Endothelial cell of umbilical vein (primary cell): ENCODE data around the gene ANK2. TPM values are rescaled to one million over a fixed set of nuclear protein-coding genes. Genes with fewer than 3 reads are reported as not detected.

Source experiments
- BruUV-seq: library from RNA; stranded (reverse); fragments of 400-500 nt; replicated peaks from 2 replicates; lab custom pipeline; 2021; lab: Mats Ljungman, UMichigan
- CTCF ChIA-PET: fragments of 300-600, 350-600 bp; sonication (Branson Sonifier 250); formaldehyde crosslinking; loops from one replicate; lab custom pipeline; 2021; ENCODE audit warnings: antibody characterized with exemption, inconsistent platforms; lab: Charles Lee
- POLR2A ChIA-PET: fragments of 300-600, 350-600 bp; sonication (Branson Sonifier 250); formaldehyde crosslinking; loops from one replicate; lab custom pipeline; 2021; ENCODE audit warnings: antibody characterized with exemption, inconsistent platforms; lab: Charles Lee
- DNase-seq: peaks from one replicate; pipeline ENCODE4 v3.0.0-alpha.2; 2011; ENCODE audit warnings: low read depth, low spot score
- FAIRE-seq: peaks from 2 replicates; lab custom pipeline; 2011; peaks lifted over from hg19 to GRCh38; lab: Jason Lieb, UNC
- H2AFZ ChIP-seq: 2 replicates; pipeline ENCODE4 v1.6.0; 2012; ENCODE audit warnings: low read depth, low read length, control low read depth, inconsistent platforms
- H3K27ac ChIP-seq: 2 replicates; pipeline ENCODE4 v1.5.1; 2011; ENCODE audit warnings: low read depth, mild to moderate bottlenecking, control low read depth, low read length, moderate library complexity; ENCODE audit not compliant: insufficient read depth
- H3K27me3 ChIP-seq, 2 experiments: 2 replicates each; pipeline versions ENCODE4 v1.6.0 to v1.6.1; 2011; ENCODE audit warnings: low read length in 2 of 2, mixed read lengths in 1 of 2; ENCODE audit not compliant: control insufficient read depth in 2 of 2, insufficient read depth in 2 of 2
- H3K36me3 ChIP-seq, 2 experiments: 2 replicates in 1 of 2; 3 replicates in 1 of 2; pipeline ENCODE4 v1.5.1; 2011; ENCODE audit warnings: low read length in 2 of 2, mild to moderate bottlenecking in 1 of 2, moderate library complexity in 1 of 2; ENCODE audit not compliant: control insufficient read depth in 2 of 2, insufficient read depth in 2 of 2; ENCODE audit errors: extremely low read depth in 1 of 2
- H3K4me1 ChIP-seq: 3 replicates; pipeline ENCODE4 v1.5.1; 2011; ENCODE audit warnings: mild to moderate bottlenecking, low read length; ENCODE audit not compliant: control insufficient read depth, insufficient read depth; ENCODE audit errors: extremely low read depth
- H3K4me2 ChIP-seq: 2 replicates; pipeline ENCODE4 v1.6.1; 2011; ENCODE audit warnings: low read length, control low read depth, mixed read lengths; ENCODE audit not compliant: insufficient read depth
- H3K4me3 ChIP-seq, 3 experiments: fragments of 200-600 bp in 1 of 3; sonication (generic), shearing (Covaris generic) in 1 of 3; replicated peaks in 1 of 3; 2 replicates each; pipeline ENCODE4 v1.5.1; 2011 to 2016; ENCODE audit warnings: control low read depth in 3 of 3, low read length in 3 of 3, mild to moderate bottlenecking in 2 of 3, inconsistent platforms in 1 of 3, low read depth in 1 of 3, moderate library complexity in 1 of 3; ENCODE audit not compliant: insufficient read depth in 1 of 3
- H3K79me2 ChIP-seq: 2 replicates; pipeline ENCODE4 v1.6.0; 2012; ENCODE audit warnings: low read length, inconsistent platforms; ENCODE audit not compliant: control insufficient read depth, insufficient read depth
- H3K9ac ChIP-seq: replicated peaks from 2 replicates; pipeline ENCODE3; 2011; ENCODE audit warnings: low read length, control low read depth; ENCODE audit not compliant: insufficient read depth; ENCODE audit errors: extremely low read depth
- H3K9me1 ChIP-seq: replicated peaks from 3 replicates; pipeline ENCODE4 v1.6.0; 2011; ENCODE audit warnings: mild to moderate bottlenecking, low read length; ENCODE audit not compliant: control insufficient read depth, insufficient read depth; ENCODE audit errors: extremely low read depth
- H3K9me3 ChIP-seq: replicated peaks from 2 replicates; pipeline ENCODE4 v1.5.1; 2012; ENCODE audit warnings: low read length, inconsistent platforms; ENCODE audit not compliant: control insufficient read depth, insufficient read depth
- H4K20me1 ChIP-seq: replicated peaks from 2 replicates; pipeline ENCODE3; 2011; ENCODE audit warnings: mild to moderate bottlenecking, low read length; ENCODE audit not compliant: control insufficient read depth, insufficient read depth; ENCODE audit errors: extremely low read depth
- CTCF ChIP-seq, 2 donors: IDR thresholded peaks; 1 replicate in 1 of 2; 2 replicates in 1 of 2; pipeline ENCODE4 v1.5.1; 2011; ENCODE audit warnings: low read length in 2 of 2, mild to moderate bottlenecking in 2 of 2, moderate library complexity in 2 of 2, control low read depth in 1 of 2, inconsistent platforms in 1 of 2, low read depth in 1 of 2; ENCODE audit not compliant: insufficient read depth in 1 of 2; ENCODE audit errors: extremely low read depth in 1 of 2
- EZH2 ChIP-seq: IDR thresholded peaks from 2 replicates; pipeline ENCODE4 v1.6.1; 2012; ENCODE audit warnings: borderline replicate concordance, low read depth, mild to moderate bottlenecking, moderate library complexity, low read length, inconsistent platforms; ENCODE audit not compliant: severe bottlenecking
- FOS ChIP-seq: IDR thresholded peaks from 2 replicates; pipeline ENCODE4 v1.6.1; 2011; ENCODE audit warnings: mild to moderate bottlenecking, low read length, moderate library complexity, borderline replicate concordance; ENCODE audit not compliant: insufficient read depth
- GATA2 ChIP-seq: IDR thresholded peaks from 2 replicates; pipeline ENCODE4 v1.7.0; 2011; ENCODE audit warnings: low read depth, mild to moderate bottlenecking, moderate library complexity, mixed read lengths, low read length; ENCODE audit not compliant: insufficient read length, insufficient read depth
- JUN ChIP-seq: IDR thresholded peaks from 2 replicates; pipeline ENCODE4 v1.6.1; 2011; ENCODE audit warnings: borderline replicate concordance, low read depth; ENCODE audit not compliant: insufficient read length, insufficient read depth
- MAX ChIP-seq: IDR thresholded peaks from 2 replicates; pipeline ENCODE4 v1.6.1; 2011; ENCODE audit not compliant: insufficient read depth, insufficient read length
- MYC ChIP-seq: IDR thresholded peaks from one replicate; pipeline ENCODE4 v1.6.1; 2011; ENCODE audit warnings: mild to moderate bottlenecking, low read depth, low read length
- POLR2A ChIP-seq: IDR thresholded peaks from 2 replicates; pipeline ENCODE4 v1.6.1; 2012; ENCODE audit warnings: low read depth, mild to moderate bottlenecking, control low read depth, low read length
- POLR2AphosphoS5 ChIP-seq: IDR thresholded peaks from 2 replicates; pipeline ENCODE4 v1.6.1; 2012; ENCODE audit warnings: low read depth, mild to moderate bottlenecking, control low read depth, low read length, moderate library complexity; ENCODE audit not compliant: insufficient read depth
- dilution Hi-C: fragments of 300-500 bp; cut with MboI; formaldehyde crosslinking; loops from one replicate; pipeline ENCODE4 v1.15.0; 2019; ENCODE audit warnings: low sequenced_read_pairs; ENCODE audit not compliant: extremely low pct_ligation_motif_present
- intact Hi-C: fragments of 100-400 bp; cut with micrococcal nuclease; formaldehyde crosslinking; loops from one replicate; pipeline ENCODE4 v1.10.0; 2022
- polyA plus RNA-seq, 4 experiments: library from polyadenylated mRNA; depleted of rRNA in 3 of 4; stranded (reverse) in 3 of 4; unstranded in 1 of 4; fragments of >200 nt; gene quantifications; 2 replicates each; pipeline versions ENCODE4 v1.2.1 to v1.2.3, GENCODE V29; 2011 to 2012; ENCODE audit warnings: missing spikeins in 1 of 4
- total RNA-seq: library from RNA; stranded (reverse); gene quantifications from 2 replicates; pipeline ENCODE4 v1.2.3, GENCODE V29; 2021

Gene ANK2
- total and polyA plus RNA-seq, 2 donors (not counting 3 experiments of a cell fraction or from before 2014, with no cell fraction given), result not detected

- no peak overlapping the region for H3K4me3 ChIP-seq
- no peaks in the 10 kb centered on the region for H4K20me1 ChIP-seq
- intact Hi-C loops, result no loop called here
- H3K9me3 ChIP-seq, result no peaks in the 10 kb centered on the region
- H3K4me2 ChIP-seq, result no peak overlapping the region
- POLR2A ChIA-PET, result no interaction called here
- H3K27me3 ChIP-seq, result no peaks in the 10 kb centered on the region
- H3K9ac ChIP-seq, result no peak overlapping the region
- H3K9me1 ChIP-seq, result no peaks in the 10 kb centered on the region
- no peaks in the 10 kb centered on the region for H3K79me2 ChIP-seq
- H3K4me1 ChIP-seq, result no peaks in the 10 kb centered on the region
- no peak overlapping the region for H3K27ac ChIP-seq
- FAIRE-seq, result no peak
- H3K36me3 ChIP-seq, result no peaks in the 10 kb centered on the region
- dilution Hi-C loops, result no loop called here
- BruUV-seq, result no TSS peak
- CTCF ChIA-PET, result interaction anchor here (1.0 kb wide), 1 partner anchor 9 kb away, joined by 3 read pairs; no protein-coding TSS in a partner anchor
- H2AFZ ChIP-seq, result no peak overlapping the region
- TF ChIP-seq MAX, result no peak
- no peak for TF ChIP-seq MYC
- no peak for TF ChIP-seq POLR2A
- no peak for TF ChIP-seq FOS
- no peak for DNase-seq
Measured at GRCh38 chr4:113020966-113021365, 28.5 kb upstream of the ANK2 start.

GRCh38 chr4:113024388-113024787 lies 25.1 kb upstream of the ANK2 start:
- Histone ChIP-seq H3K27ac (no peak overlapping the region), H3K9ac (no peak overlapping the region), H2AFZ (no peak overlapping the region), H3K4me2 (no peak overlapping the region), H3K4me1 (no peaks in the 10 kb centered on the region), H3K27me3 (no peaks in the 10 kb centered on the region), H3K9me1 (no peaks in the 10 kb centered on the region), H3K79me2 (no peaks in the 10 kb centered on the region), H4K20me1 (no peaks in the 10 kb centered on the region), H3K4me3 (no peak overlapping the region), H3K9me3 (no peaks in the 10 kb centered on the region), H3K36me3 (no peaks in the 10 kb centered on the region)
- no peak for TF ChIP-seq MYC
- no peak for TF ChIP-seq POLR2A
- no peak for TF ChIP-seq MAX
- TF ChIP-seq GATA2, result no peak
- no peak for TF ChIP-seq POLR2AphosphoS5
- TF ChIP-seq JUN, result no peak
- TF ChIP-seq CTCF (IDR thresholded peaks at IDR 0.05; ENCODE audit: extremely low read depth in 1 of 2, insufficient read depth in 1 of 2, low read depth in 1 of 2, low read length in 2 of 2), result no peak
- no peak for TF ChIP-seq EZH2
- TF ChIP-seq FOS, result no peak
- intact Hi-C loops, result no loop called here
- BruUV-seq, result no TSS peak
- no peak for FAIRE-seq
- ChIA-PET POLR2A (no interaction called here), CTCF (no interaction called here)
- dilution Hi-C loops, result no loop called here
- DNase-seq, result no peak
